Embryonic facial prominence (tissue), 1 donor: ENCODE results near the gene CKS1B.

Experiments
- DNase-seq: peaks from one replicate; pipeline ENCODE4 v3.0.0-alpha.2; 2016; ENCODE audit errors: extremely low spot score

The CKS1B gene

GRCh38 chr1:154974102-154974807, at the start of gene CKS1B:
Gene CKS1B, plus strand, starts transcription at chr1:154974681. Its CDS starts 65 bp downstream, at chr1:154974746.
- DNase-seq, result peak; percentile 100

GRCh38 chr1:154925335-154926170, 48.9 kb upstream of the CKS1B start:
- DNase-seq, result no peak

GRCh38 chr1:154926201-154926600, 48.3 kb upstream of the CKS1B start:
- no peak for DNase-seq

GRCh38 chr1:154931940-154932487, 42.5 kb upstream of the CKS1B start:
- DNase-seq, result no peak

GRCh38 chr1:154934358-154934948, 40.0 kb upstream of the CKS1B start:
- no peak for DNase-seq

GRCh38 chr1:154935749-154936554, 38.5 kb upstream of the CKS1B start:
- no peak for DNase-seq

- DNase-seq, result peak; percentile 93
Observed at GRCh38 chr1:154936555-154937084, 37.9 kb upstream of the CKS1B start, which contains the start of gene PMVK. Gene PMVK, minus strand, starts transcription at chr1:154936719. Its CDS starts 34 bp downstream, at chr1:154936685.

- DNase-seq, result peak; percentile 91
Observed at GRCh38 chr1:154937085-154937987, 37.1 kb upstream of the CKS1B start.

- no peak for DNase-seq
Observed at GRCh38 chr1:154937988-154938386, 36.5 kb upstream of the CKS1B start.

- no peak for DNase-seq
Observed at GRCh38 chr1:154938604-154939399, 35.7 kb upstream of the CKS1B start.

GRCh38 chr1:154940213-154940560, 34.3 kb upstream of the CKS1B start:
- no peak for DNase-seq

GRCh38 chr1:154940651-154941194, 33.8 kb upstream of the CKS1B start:
- no peak for DNase-seq

- DNase-seq, result no peak
Observed at GRCh38 chr1:154941333-154942013, 33.0 kb upstream of the CKS1B start.

- no peak for DNase-seq
Observed at GRCh38 chr1:154943649-154944400, 30.7 kb upstream of the CKS1B start.

GRCh38 chr1:154944401-154945159, 29.9 kb upstream of the CKS1B start:
- no peak for DNase-seq

GRCh38 chr1:154945160-154945961, 29.1 kb upstream of the CKS1B start:
- no peak for DNase-seq
